IPS-11a (cell line): Measurements from ENCODE around the gene TMEM38A.
A peak's percentile ranks its signal among the peaks of the same experiment; 100 is the strongest.
"Not testable (repeated sequence)": the region's sequence is repeated elsewhere in the genome, so short reads cannot be mapped to it uniquely, and the experiment has no call there.

Experiments used
- H3K4me3 ChIP-seq: one replicate; pipeline ENCODE4 v1.5.1; 2013; ENCODE audit warnings: low read depth, low read length, control low read depth

The TMEM38A gene

GRCh38 chr19:16631465-16631864 is 29.5 kb upstream of the TMEM38A start:
- H3K4me3 ChIP-seq: no peak overlapping the region

GRCh38 chr19:16637535-16637934 is 23.4 kb upstream of the TMEM38A start:
- H3K4me3 ChIP-seq: no peak overlapping the region

DNA sequence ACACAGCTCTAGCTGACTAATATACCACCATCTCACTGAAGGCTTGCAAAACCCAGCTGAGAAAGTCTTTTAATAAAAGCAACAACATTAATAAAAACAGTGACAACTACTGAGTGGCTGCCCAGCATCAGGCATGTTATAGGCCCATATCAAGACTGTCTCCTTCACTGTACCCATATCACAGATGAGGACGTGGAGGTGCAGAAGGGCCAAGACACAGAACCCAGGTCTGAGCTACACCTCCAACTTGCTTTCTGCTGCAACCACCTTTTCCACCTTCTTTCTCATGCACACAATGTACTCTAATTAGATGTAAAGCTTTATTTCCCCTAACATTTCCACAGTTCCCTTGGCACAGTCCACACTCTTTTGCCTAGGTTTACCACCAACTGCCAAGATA is 22.3 kb upstream of the TMEM38A start:
- no peak overlapping the region for H3K4me3 ChIP-seq

GRCh38 chr19:16640951-16641350 is 20.0 kb upstream of the TMEM38A start:
- H3K4me3 ChIP-seq: no peak overlapping the region

GRCh38 chr19:16641695-16642094 is 19.2 kb upstream of the TMEM38A start:
- no peak overlapping the region for H3K4me3 ChIP-seq

DNA sequence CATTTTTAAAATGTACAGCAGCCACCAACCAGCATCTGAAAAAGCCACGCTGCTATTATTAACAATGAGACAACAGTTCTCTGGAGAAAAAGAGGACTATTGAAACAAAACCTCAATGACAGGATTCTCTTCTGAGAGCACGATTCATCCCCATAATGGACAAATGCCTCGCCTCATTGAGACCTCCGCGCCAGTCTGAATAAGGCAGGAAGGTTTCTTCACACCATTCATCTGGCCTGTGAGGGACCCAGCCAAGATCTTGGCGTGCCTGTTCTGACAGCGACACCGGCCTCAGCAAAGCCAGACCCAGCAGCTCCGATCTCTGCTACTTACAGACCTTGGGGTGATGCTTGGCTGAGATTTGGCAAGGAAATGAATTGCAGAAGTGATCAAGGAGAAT is 15.8 kb upstream of the TMEM38A start:
- no peak overlapping the region for H3K4me3 ChIP-seq

DNA sequence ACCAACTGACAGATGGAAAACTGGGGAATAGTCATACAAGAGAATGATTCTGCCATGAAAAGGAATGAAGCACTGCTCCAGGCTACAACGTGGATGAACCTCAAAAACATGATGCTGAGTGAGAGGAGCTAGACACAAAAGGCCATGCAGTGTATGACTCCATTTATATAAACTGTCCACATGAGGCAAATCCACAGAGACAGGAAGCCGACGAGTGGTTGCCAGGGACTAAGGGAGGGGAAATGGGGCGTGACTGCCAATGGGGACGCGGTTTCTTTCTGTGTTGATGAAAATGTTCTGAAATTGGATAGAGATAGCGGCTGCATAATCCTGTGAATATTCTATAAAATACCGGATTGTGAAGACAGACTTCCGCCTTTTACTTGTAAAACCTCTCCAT is 11.2 kb upstream of the TMEM38A start:
- H3K4me3 ChIP-seq: no peak overlapping the region

GRCh38 chr19:16650821-16651220 is 10.1 kb upstream of the TMEM38A start:
- no peak overlapping the region for H3K4me3 ChIP-seq

DNA sequence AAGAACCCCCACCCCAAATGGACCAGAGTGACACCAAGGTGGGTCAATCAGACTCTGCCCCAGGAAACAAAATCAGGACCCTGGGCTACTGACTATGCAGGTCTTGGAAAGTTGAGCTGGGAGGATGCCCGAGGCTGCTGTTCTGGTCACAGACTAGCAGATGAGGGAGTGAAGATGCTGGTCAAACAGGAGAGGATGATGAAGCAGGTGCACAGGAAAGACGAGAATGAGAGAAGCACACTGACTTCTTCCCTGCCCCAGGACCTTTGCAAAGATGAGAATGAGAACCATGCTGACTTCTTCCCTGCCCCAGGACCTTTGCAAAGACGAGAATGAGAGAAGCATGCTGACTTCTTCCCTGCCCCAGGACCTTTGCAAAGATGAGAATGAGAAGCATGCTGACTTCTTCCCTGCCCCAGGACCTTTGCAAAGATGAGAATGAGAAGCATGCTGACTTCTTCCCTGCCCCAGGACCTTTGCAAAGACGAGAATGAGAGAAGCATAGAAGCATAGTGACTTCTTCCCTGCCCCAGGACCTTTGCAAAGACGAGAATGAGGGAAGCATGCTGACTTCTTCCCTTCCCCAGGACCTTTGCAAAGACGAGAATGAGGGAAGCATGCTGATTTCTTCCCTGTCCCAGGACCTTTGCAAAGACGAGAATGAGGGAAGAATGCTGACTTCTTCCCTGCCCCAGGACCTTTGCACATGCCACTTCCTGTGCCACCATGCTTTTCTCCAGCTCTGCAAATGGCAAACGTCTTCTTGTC is 9.3 kb upstream of the TMEM38A start:
- H3K4me3 ChIP-seq: not testable (repeated sequence)

- no peak overlapping the region for H3K4me3 ChIP-seq
These were observed 8.1 kb upstream of the TMEM38A start for GRCh38 chr19:16652854-16653253.

- no peak overlapping the region for H3K4me3 ChIP-seq
These were observed 6.8 kb upstream of the TMEM38A start for GRCh38 chr19:16654140-16654539.

GRCh38 chr19:16654627-16655026 is 6.3 kb upstream of the TMEM38A start:
- no peak overlapping the region for H3K4me3 ChIP-seq

GRCh38 chr19:16655727-16656126 is 5.2 kb upstream of the TMEM38A start:
- no peak overlapping the region for H3K4me3 ChIP-seq

GRCh38 chr19:16657384-16657783 is 3.6 kb upstream of the TMEM38A start:
- no peak overlapping the region for H3K4me3 ChIP-seq

DNA sequence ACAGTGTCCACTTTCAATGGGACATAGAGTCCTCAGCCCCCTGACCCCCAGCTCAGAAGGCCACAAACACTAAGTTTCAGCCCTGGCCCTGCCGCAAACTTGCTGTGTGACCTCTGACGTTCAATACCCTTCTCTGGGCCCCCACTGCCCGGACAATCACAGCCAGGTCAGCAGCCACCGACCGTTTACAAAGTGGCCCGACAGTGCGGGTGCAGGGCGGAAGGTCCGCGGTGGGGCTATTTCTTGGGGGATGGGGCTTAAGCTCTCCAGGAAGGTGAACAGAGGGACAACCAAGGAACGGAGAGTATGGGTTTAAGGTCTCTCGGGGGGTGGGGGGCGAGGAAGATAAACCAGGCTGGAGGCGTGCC is 1.5 kb upstream of the TMEM38A start:
- peak overlapping the region; percentile 92 for H3K4me3 ChIP-seq

DNA sequence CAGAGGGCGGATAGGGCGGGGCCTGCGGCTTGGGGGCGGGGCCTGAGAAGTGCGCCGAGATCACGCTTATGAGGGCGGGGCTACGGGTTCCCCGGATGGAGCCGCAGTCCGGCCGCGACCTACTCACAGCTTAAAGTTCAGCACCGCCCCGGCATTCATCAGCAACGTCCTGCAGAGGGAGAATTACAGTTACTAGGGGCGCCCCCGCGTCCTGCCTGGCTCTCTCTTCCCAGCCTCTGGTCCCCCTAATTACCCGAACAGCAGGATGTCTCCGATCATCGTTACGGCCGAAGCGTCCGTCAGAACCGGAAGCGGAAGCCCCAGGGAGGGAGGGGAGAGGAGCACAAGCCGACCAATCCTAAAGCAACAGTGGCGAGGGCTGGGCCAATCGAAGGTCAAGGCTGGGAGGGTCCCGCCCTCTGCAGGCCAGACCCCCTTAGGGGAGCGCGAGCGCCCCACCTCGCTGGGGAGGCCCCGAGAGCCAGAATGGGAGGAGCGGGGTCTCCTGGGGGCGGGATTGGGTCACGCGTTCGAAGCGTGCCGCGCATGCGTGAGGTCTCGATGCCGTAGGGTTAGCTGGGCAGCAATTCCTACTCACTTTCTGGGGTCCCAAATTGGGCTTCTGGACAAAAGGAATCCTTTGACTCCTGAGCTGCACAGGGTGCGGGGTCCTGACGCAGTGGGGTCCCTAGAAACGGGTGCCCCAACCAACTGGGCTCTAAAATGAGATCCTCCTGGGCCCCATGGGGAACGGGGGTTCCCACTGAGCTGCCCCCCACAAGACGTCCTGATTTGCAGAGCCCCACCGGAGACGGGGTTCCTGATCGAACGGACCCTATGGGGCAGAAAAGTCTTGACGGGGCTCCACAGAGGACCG is 869 bp upstream of the TMEM38A start, which contains the start of gene SMIM7:
Gene SMIM7 (minus strand): TSS at position 313 of the 877 bp plus-strand sequence. CDS start 34 bp downstream, at position 279.
- H3K4me3 ChIP-seq: peak within 1 kb of the TSS; percentile 92

DNA sequence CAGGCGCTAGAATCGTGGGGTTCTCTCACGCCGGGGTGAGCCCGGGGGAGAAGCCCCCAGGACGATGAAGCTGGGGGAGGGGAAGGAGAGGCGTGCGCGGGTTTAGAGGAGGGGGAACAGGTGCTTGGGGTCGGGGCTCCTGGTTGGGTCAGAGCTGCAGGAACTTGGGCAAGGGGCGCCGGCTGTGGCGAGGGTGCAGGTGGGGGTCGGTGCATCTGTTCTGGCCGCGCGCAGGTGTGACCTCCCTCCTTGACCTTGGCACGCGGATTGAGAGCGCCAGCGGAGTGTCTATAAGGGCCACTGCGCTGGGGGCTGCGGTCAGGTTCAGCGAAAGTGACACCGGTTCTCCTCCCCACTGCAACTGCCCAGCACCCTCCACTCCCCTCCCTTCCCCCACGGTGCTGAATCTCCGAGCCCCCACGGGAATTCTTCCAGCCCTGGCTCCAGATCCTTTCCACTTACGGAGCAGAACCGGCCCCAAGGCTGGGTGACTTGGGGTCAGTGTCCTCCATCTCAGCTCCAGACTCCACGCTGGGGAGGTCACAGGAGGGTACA is 618 bp downstream of the TMEM38A start:
- H3K4me3 ChIP-seq: peak overlapping the region; percentile 72

DNA sequence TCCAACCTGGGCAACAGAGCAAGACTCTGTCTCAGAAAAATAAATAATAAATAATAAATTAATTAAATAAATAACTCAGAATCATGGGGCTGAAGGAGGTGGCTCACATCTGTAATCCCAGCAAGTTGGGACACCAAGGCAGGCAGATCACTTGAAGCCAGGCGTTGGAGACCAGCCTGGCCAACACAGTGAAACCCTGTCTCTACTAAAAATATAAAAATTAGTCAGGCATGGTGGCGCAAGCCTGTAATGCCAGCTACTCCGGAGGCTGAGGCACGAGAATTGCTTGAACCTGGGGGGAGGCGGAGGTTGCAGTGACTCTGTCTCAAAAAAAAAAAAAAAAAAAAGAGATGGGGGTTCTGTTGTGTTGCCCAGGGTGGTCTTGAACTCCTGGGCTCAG is 7.2 kb downstream of the TMEM38A start:
- no peak overlapping the region for H3K4me3 ChIP-seq

GRCh38 chr19:16668702-16669101 is 7.8 kb downstream of the TMEM38A start:
- not testable (repeated sequence) for H3K4me3 ChIP-seq

DNA sequence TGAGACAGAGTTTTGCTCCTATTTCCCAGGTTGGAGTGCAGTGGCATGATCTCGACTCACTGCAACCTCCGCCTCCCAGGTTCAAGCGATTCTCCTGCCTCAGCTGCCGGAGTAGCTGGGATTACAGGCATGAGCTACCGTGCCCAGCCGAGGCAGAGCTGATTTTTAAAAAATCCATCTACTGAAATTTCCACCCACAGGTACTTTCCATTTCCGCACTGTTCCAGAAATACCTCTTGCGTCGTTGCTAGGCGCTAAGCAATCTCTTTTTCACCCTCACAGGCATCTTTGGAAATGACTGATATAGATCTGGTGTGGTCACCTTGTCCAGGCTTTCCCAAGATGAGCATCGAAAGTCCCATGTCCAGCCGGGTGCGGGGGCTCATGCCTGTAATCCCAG is 9.4 kb downstream of the TMEM38A start:
- H3K4me3 ChIP-seq: no peak overlapping the region

DNA sequence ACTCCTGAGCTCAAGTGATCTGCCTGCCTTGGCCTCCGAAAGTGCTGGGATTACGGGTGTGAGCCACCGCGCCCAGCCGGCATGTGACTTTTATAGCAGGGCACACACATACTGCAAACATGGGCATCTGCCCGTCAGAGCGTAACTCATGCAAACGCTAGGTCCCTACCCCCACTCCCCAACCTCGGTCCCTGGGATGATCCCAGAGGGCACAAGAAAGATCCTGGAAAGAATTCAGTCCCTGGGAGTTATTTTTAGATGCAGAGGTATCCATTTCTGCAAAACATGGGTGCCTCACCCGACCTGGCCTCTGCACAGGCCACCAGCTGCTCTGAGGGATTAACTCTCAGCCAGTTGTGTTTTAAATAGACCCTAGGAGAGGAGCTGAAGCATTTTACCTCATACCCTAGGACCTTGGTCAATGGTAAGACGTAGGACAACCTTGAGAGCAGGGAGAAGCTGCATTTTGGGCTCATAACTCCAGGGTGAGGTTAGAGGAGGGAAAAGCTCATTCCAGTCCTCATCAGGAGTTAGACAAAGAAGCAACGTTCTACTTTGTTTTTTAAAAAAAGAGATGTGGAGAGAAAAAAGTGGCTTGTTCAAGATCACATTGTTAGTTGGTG is 10.8 kb downstream of the TMEM38A start:
- H3K4me3 ChIP-seq: no peak overlapping the region
